ENCODE results near the gene PPIB.

Gene PPIB

DNA sequence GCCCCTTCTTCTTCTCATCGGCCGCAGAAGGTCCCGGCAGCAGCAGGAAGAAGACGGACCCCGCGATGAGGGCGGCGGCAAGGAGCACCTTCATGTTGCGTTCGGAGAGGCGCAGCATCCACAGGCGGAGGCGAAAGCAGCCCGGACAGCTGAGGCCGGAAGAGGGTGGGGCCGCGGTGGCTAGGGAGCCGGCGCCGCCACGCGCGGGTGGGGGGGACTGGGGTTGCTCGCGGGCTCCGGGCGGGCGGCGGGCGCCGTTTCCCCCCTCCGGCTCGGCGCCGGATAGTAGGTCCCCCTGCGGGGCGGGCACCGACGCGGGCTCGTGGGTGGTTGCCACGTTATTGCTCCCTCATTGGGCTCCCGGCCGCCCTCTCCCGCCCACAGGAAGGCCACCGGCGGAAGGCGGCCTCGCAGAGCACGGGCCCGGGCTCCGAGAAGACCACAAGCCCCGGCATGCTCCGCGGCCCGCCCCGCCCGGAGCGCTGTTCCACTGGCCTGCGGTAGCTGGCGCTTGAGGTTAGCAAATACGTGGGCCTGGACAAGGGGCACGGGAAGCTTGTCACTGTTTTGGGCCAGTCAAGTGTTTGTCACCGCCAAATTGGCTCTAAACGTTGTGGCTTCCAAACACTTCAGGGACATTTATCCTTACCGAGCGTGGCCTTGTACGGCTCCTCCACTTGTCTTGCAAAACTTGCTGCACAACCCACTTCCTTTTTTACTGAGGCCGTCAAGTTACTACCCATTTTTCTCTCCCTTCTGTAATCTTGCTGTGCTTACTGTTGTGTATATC, at the start of gene PPIB:
Gene PPIB (minus strand): TSS at position 154 of the 790 bp plus-strand sequence. CDS start 36 bp downstream, at position 118.
- peak; percentile 98 for DNase-seq

- DNase-seq = no peak
Measured at GRCh38 chr15:64211696-64212095, 48.9 kb upstream of the PPIB start.

DNA sequence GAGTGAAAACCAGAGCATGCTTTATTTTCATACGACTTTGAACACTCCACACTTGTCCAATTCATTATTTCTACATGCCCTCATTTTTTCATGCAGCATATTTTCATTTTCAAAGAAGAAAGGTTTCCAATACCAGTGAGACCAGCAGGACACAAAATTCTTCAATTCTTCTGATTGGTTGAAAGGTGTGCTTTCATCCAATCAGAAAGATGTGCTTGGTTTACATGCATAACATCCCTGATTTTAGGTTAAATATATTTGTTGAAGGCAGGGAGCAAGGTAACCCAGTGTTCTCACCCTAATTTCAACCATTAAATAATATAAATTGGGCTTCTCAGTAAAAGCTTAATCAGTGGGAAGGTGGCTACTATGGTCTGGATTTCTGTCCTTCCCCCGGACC, 47.5 kb upstream of the PPIB start:
- no peak for DNase-seq

DNA sequence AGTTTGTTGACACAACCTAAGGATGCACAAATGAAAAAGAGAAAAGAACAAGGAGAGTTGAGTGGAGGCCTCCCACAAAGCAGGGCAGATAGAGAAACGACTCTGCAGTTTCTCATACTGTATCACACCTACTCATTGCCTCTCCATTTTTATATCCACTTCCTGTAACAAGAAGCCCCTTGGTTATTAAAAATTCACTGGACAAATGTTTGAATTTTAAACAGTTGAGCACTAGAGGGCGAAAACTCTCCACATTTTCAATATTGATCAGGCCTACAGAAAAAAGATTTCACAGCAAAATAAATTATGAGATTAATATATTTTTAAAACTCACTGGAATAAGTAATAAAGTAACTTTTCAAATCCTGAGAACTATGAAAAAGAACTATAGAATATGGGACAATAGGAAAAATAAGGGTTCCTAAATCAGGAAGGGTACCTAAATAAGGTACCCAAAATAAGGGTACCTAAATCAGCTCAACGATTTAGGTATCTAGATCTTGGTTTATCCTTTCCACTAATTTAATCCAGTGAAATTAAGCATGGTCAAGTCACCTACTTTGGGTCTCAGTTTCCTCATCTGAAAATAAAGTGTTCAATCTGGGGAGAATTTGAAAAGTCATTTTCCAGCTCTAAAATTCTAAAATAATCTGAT, 47.0 kb upstream of the PPIB start:
- peak; percentile 67 for DNase-seq

DNA sequence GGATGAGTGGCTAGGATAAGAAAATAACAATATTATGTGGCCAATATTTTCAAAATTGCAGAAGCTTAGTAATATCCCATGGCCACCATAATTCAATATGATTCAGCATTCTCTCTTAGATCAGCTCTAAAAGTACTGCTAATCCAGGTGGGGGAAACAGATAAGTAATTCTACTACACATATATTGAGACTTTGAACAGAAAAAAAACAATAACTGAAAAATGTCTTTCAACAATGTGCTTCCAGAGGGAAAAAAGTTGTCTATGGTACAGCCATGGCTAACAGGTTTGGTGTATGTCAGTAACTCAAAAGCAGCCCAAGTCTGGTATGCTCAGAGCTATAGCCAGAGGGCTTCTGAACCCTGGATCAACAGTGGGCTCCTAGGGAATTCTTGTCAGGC, 42.4 kb upstream of the PPIB start:
- no peak for DNase-seq

- no peak for DNase-seq
Measured at GRCh38 chr15:64197425-64197824, 34.6 kb upstream of the PPIB start.

- no peak for DNase-seq
Measured at GRCh38 chr15:64193971-64194370, 31.1 kb upstream of the PPIB start.

DNA sequence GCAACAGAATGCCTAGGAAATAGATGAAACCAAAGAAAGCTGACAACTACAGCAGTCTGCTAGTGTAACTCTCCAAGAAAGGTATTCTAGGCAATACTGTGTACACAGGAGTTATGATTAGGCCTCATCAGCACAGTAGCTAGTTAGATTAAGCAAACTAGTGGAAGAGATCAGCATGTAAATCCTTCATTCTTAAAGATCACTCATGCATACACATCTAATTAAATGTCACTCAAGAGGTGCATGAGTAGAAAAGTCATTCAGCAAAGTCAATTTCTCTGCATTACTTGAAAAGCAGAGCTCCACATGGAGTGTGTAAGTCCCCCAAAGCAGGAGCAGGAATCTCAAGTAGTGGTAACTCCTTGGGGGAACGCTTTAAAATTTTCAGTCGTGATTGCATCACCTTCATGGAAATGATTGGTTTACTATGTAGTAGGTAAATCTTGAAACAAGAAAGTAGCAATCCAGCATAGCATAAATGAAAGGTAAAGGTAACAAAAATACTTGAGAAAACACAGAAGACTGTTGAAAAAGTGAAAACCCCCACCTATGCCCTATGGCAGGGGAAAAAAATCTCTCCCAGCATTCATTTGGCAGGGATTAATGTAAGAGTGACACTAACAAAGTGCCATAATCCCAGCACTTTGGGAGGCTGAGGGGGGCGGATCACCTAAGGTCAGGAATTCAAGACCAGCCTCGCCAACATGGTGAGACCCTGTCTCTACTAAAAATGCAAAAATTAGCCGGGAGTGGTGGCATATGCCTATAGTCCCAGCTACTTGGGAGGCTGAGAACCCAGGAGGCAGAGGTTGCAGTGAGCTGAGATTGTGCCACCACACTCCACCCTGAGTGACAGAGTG, 29.4 kb upstream of the PPIB start:
- no peak for DNase-seq

- no peak for DNase-seq
Measured at GRCh38 chr15:64187396-64188191, 24.8 kb upstream of the PPIB start.

DNA sequence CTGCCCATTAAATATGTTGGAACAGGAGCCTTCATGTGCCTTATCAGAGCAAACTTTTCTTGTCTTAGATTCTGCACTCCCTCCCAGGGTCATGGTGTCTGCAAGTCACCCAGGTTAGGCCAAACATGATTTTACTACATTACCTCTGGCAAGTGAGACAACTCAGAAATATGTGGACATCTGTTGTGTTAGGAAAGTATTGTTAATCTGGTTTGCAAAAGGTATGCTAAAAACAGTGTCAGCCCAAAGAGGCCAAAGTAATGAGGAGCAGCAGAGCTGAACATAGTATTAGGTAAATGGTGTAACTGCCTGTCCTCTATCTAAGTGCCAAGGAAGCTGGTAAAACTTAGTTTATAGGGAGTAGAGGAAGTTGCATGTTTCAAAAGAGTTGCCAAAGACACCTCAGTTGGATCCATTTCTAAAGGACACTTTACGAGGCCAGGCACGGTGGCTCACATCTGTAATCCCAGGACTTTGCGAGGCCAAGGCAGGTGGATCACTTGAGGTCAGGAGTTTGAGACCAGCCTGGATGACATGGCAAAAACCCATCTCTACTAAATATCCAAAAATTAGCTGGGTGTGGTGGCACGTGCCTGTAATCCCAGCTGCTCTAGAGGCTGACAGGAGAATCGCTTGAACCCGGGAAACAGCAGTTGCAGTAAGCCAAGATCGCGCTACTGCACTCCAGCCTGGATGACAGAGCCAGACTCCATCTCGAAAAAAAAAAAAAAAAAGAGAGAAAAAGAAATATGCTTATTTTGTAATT, 22.5 kb upstream of the PPIB start:
- DNase-seq = no peak

- no peak for DNase-seq
Measured at GRCh38 chr15:64182859-64183370, 20.1 kb upstream of the PPIB start.

GRCh38 chr15:64180235-64180824, 17.5 kb upstream of the PPIB start:
- DNase-seq = no peak

DNA sequence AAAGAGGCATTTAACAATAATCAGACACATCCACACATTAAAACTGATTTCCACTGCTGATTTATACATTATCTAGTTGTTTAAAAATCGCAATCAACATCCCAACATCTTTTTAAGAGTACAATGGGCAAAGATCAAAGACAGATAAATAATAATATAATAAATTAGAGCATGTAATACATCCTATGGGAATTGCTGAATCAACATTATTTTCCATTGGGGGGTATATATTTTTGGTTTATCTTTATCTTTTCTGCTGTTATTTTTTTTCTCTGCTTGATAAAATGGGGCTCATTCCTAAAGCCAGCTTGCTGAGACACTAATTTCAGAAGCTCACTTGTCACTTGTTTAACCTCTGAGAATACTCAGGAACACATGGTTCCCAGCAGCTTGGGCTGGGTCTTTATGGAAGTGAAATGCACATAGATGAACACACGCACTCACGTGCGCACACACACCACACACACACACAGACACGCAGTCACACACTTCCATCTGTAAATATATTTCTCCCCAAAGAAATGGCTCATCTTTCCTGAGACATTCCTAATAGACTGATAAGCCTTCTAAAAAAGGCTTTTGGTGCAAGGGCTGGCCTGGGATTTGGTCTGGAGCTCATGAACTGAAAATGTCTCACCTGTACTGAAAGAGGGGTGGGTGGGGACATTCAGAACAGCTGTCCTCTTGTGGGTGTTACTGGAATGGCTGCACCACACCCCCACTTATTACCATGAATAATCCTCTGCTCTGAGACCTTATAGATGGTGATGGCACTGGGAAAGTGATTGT, 3.5 kb upstream of the PPIB start:
- DNase-seq = no peak

DNA sequence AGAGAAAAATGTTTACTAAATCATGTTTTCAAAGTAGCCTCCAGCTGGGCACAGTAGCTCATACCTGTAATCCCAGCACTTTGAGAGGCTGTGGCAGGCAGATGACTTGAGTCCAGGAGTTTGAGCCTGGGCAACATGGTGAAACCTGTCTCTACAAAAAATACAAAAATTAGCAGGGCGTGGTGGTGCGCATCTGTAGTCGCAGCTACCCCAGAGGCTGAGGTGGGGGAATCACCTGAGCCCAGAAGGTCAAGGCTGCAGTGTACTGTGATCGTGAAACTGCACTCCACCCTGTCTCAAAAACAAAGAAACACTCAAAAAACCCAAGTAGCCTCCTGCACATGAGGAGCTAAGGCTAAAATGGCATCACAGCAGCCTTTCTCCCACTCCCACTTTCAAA, 1.6 kb upstream of the PPIB start:
- DNase-seq = no peak

GRCh38 chr15:64163659-64164362, 989 bp upstream of the PPIB start:
- DNase-seq = peak; percentile 69

DNA sequence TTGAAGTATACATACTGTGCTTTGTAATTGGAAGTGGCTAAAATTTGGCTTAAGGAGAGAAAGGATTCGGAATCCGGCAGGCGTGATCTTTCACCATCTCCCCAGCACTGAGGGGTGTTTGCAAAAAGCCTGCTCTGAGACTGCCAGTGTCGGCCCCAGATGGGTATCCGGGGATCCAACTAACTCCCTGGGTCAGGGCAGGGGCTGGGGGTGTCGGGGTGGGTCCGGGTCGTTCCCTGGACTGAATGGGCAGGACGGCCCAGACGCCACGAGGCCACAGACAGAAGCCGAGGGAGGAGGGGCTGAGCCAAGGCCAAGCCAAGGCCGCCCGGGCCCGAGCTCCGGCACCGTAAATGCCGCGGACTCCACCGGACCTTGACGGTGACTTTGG, 349 bp downstream of the PPIB start:
- DNase-seq = no peak

GRCh38 chr15:64161688-64162477, 939 bp downstream of the PPIB start:
- peak; percentile 27 for DNase-seq

GRCh38 chr15:64158363-64159134, 4.3 kb downstream of the PPIB start:
- DNase-seq = no peak
